Measurements from ENCODE around the gene EFCAB11. TPM values are rescaled to one million over a fixed set of nuclear protein-coding genes. Genes with fewer than 3 reads are reported as not detected.

EFCAB11 gene
- total and polyA plus RNA-seq, 9 of the 15 experiments (the other 6 are each of a cell fraction or from before 2014, with no cell fraction given) = 13.4 to 37.9 (median 17.4) TPM

DNA sequence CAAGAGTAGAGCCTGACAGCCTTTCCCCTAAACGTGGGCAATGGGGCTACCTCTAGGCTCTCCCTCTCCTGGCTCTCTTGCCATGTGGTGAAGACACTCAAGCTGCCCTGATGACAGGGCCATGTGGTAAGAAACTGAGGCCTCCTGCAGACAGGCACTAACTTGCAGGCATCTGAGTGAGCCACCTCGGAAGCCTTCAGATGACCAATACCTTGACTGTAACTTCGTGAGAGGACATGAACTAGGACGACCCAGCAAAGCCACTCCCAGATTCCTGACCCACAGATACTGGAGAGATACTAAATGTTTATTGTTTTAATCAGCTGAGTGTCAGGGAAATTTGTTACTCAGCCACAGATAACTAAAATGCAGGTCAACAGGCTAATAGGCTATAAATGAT is 96.4 kb downstream of the EFCAB11 start (continued):
- no peak for TF ChIP-seq SPI1 (IDR thresholded peaks at IDR 0.05; ENCODE audit: borderline replicate concordance, low read depth, low read length)
- TF ChIP-seq, protein P1, sequence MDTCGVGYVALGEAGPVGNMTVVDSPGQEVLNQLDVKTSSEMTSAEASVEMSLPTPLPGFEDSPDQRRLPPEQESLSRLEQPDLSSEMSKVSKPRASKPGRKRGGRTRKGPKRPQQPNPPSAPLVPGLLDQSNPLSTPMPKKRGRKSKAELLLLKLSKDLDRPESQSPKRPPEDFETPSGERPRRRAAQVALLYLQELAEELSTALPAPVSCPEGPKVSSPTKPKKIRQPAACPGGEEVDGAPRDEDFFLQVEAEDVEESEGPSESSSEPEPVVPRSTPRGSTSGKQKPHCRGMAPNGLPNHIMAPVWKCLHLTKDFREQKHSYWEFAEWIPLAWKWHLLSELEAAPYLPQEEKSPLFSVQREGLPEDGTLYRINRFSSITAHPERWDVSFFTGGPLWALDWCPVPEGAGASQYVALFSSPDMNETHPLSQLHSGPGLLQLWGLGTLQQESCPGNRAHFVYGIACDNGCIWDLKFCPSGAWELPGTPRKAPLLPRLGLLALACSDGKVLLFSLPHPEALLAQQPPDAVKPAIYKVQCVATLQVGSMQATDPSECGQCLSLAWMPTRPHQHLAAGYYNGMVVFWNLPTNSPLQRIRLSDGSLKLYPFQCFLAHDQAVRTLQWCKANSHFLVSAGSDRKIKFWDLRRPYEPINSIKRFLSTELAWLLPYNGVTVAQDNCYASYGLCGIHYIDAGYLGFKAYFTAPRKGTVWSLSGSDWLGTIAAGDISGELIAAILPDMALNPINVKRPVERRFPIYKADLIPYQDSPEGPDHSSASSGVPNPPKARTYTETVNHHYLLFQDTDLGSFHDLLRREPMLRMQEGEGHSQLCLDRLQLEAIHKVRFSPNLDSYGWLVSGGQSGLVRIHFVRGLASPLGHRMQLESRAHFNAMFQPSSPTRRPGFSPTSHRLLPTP (IDR thresholded peaks at IDR 0.05; ENCODE audit: borderline replicate concordance, extremely low read depth, insufficient read length) = no peak
- TF ChIP-seq PCBP2 (IDR thresholded peaks at IDR 0.05; ENCODE audit: low read depth, low read length, poor library complexity, severe bottlenecking) = no peak
- TF ChIP-seq RB1 (IDR thresholded peaks at IDR 0.05; ENCODE audit: low read depth) = no peak
- TF ChIP-seq, protein P2, sequence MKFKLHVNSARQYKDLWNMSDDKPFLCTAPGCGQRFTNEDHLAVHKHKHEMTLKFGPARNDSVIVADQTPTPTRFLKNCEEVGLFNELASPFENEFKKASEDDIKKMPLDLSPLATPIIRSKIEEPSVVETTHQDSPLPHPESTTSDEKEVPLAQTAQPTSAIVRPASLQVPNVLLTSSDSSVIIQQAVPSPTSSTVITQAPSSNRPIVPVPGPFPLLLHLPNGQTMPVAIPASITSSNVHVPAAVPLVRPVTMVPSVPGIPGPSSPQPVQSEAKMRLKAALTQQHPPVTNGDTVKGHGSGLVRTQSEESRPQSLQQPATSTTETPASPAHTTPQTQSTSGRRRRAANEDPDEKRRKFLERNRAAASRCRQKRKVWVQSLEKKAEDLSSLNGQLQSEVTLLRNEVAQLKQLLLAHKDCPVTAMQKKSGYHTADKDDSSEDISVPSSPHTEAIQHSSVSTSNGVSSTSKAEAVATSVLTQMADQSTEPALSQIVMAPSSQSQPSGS (CRISPR knock-in tag; IDR thresholded peaks at IDR 0.05) = no peak
- TF ChIP-seq FOXA1 (IDR thresholded peaks at IDR 0.05; ENCODE audit: borderline replicate concordance) = no peak
- no peak for TF ChIP-seq C11orf30 (IDR thresholded peaks at IDR 0.05; ENCODE audit: low read depth)
- TF ChIP-seq NFATC3 (IDR thresholded peaks at IDR 0.05) = no peak
- TF ChIP-seq LCOR (CRISPR knock-in tag; IDR thresholded peaks at IDR 0.05) = no peak
- TF ChIP-seq SMARCA4 (IDR thresholded peaks at IDR 0.05) = no peak
- no peak for TF ChIP-seq MTA1 (IDR thresholded peaks at IDR 0.05; ENCODE audit: borderline replicate concordance)
- no peak for TF ChIP-seq DDX20 (tag; IDR thresholded peaks at IDR 0.05; ENCODE audit: low read depth)
